IPS-20b (cell line): ENCODE measurements around the gene EYS.
"Not testable (repeated sequence)": the region's sequence is repeated elsewhere in the genome, so short reads cannot be mapped to it uniquely, and the experiment has no call there.

Experiments
- H3K27ac ChIP-seq: one replicate; pipeline ENCODE4 v1.5.1; 2013; ENCODE audit warnings: low read length
- H3K27me3 ChIP-seq: 2 replicates; pipeline ENCODE4 v1.6.1; 2013; ENCODE audit warnings: mild to moderate bottlenecking, low read length, inconsistent platforms; ENCODE audit not compliant: insufficient read depth
- H3K36me3 ChIP-seq: 2 replicates; pipeline ENCODE4 v1.6.1; 2013; ENCODE audit warnings: low read depth, mild to moderate bottlenecking, inconsistent platforms, low read length, moderate library complexity; ENCODE audit not compliant: insufficient read depth
- H3K4me1 ChIP-seq: 2 replicates; pipeline ENCODE4 v1.6.1; 2013; ENCODE audit warnings: mild to moderate bottlenecking, control low read depth, inconsistent platforms, low read length, moderate library complexity; ENCODE audit not compliant: insufficient read depth
- H3K4me3 ChIP-seq: 2 replicates; pipeline ENCODE4 v1.5.1; 2013; ENCODE audit warnings: mild to moderate bottlenecking, low read length, inconsistent platforms
- H3K9ac ChIP-seq: 2 replicates; pipeline ENCODE4 v1.6.1; 2013; ENCODE audit warnings: low read depth, mild to moderate bottlenecking, inconsistent platforms, low read length, moderate library complexity
- H3K9me3 ChIP-seq: 2 replicates; pipeline ENCODE4 v1.6.1; 2013; ENCODE audit warnings: mild to moderate bottlenecking, low read depth, low read length, inconsistent platforms; ENCODE audit not compliant: insufficient read depth

The EYS gene

GRCh38 chr6:64252256-64252655 lies 1454.8 kb downstream of the EYS start:
- no peaks in the 10 kb centered on the region for H3K9me3 ChIP-seq
- no peak overlapping the region for H3K9ac ChIP-seq

GRCh38 chr6:64250126-64250525 lies 1456.9 kb downstream of the EYS start:
- Histone ChIP-seq H3K4me1 (no peaks in the 10 kb centered on the region), H3K4me3 (no peak overlapping the region), H3K36me3 (no peaks in the 10 kb centered on the region), H3K27me3 (no peaks in the 10 kb centered on the region), H3K27ac (no peak overlapping the region), H3K9me3 (no peaks in the 10 kb centered on the region), H3K9ac (no peak overlapping the region)

More at GRCh38 chr6:64252256-64252655, 1454.8 kb downstream of the EYS start:
- no peak overlapping the region for H3K4me3 ChIP-seq
- H3K27ac ChIP-seq = no peak overlapping the region
- H3K27me3 ChIP-seq = no peaks in the 10 kb centered on the region
- no peaks in the 10 kb centered on the region for H3K36me3 ChIP-seq
- H3K4me1 ChIP-seq = no peaks in the 10 kb centered on the region

- H3K36me3 ChIP-seq = no peaks in the 10 kb centered on the region
- no peaks in the 10 kb centered on the region for H3K27me3 ChIP-seq
- H3K4me3 ChIP-seq = no peak overlapping the region
- H3K27ac ChIP-seq = no peak overlapping the region
- H3K4me1 ChIP-seq = no peaks in the 10 kb centered on the region
- no peak overlapping the region for H3K9ac ChIP-seq
- H3K9me3 ChIP-seq = no peaks in the 10 kb centered on the region
Observed at GRCh38 chr6:64249115-64249514, 1457.9 kb downstream of the EYS start.

- Histone ChIP-seq H3K27ac (no peak overlapping the region), H3K27me3 (no peaks in the 10 kb centered on the region), H3K4me3 (no peak overlapping the region), H3K4me1 (no peaks in the 10 kb centered on the region), H3K9me3 (no peaks in the 10 kb centered on the region), H3K36me3 (no peaks in the 10 kb centered on the region), H3K9ac (no peak overlapping the region)
Observed at GRCh38 chr6:64243618-64244017, 1463.4 kb downstream of the EYS start.

- not testable (repeated sequence) for H3K9me3 ChIP-seq, H3K36me3 ChIP-seq, H3K4me3 ChIP-seq, H3K9ac ChIP-seq, H3K27ac ChIP-seq, H3K27me3 ChIP-seq, H3K4me1 ChIP-seq
Observed at GRCh38 chr6:64238908-64239307, 1468.1 kb downstream of the EYS start.

GRCh38 chr6:64238071-64238470 lies 1469.0 kb downstream of the EYS start:
- Histone ChIP-seq H3K27me3 (no peaks in the 10 kb centered on the region), H3K9ac (no peak overlapping the region), H3K27ac (no peak overlapping the region), H3K4me3 (no peak overlapping the region), H3K36me3 (no peaks in the 10 kb centered on the region), H3K4me1 (no peaks in the 10 kb centered on the region), H3K9me3 (no peaks in the 10 kb centered on the region)

- H3K4me1 ChIP-seq = no peaks in the 10 kb centered on the region
- no peak overlapping the region for H3K27ac ChIP-seq
- H3K9ac ChIP-seq = no peak overlapping the region
- H3K4me3 ChIP-seq = no peak overlapping the region
- no peaks in the 10 kb centered on the region for H3K9me3 ChIP-seq
- no peaks in the 10 kb centered on the region for H3K36me3 ChIP-seq
- H3K27me3 ChIP-seq = no peaks in the 10 kb centered on the region
Observed at GRCh38 chr6:64233746-64234145, 1473.3 kb downstream of the EYS start.

GRCh38 chr6:64231928-64232327 lies 1475.1 kb downstream of the EYS start:
- H3K4me3 ChIP-seq = no peak overlapping the region
- H3K27ac ChIP-seq = no peak overlapping the region
- no peaks in the 10 kb centered on the region for H3K9me3 ChIP-seq
- no peak overlapping the region for H3K9ac ChIP-seq
- no peaks in the 10 kb centered on the region for H3K36me3 ChIP-seq
- H3K27me3 ChIP-seq = no peaks in the 10 kb centered on the region
- no peaks in the 10 kb centered on the region for H3K4me1 ChIP-seq

- no peaks in the 10 kb centered on the region for H3K4me1 ChIP-seq
- H3K27ac ChIP-seq = no peak overlapping the region
- no peak overlapping the region for H3K4me3 ChIP-seq
- H3K9me3 ChIP-seq = no peaks in the 10 kb centered on the region
- no peaks in the 10 kb centered on the region for H3K36me3 ChIP-seq
- no peaks in the 10 kb centered on the region for H3K27me3 ChIP-seq
- H3K9ac ChIP-seq = no peak overlapping the region
Observed at GRCh38 chr6:64230530-64230929, 1476.5 kb downstream of the EYS start.

GRCh38 chr6:64227863-64228262 lies 1479.2 kb downstream of the EYS start:
- Histone ChIP-seq H3K27me3 (no peaks in the 10 kb centered on the region), H3K4me1 (no peaks in the 10 kb centered on the region), H3K36me3 (no peaks in the 10 kb centered on the region), H3K27ac (no peak overlapping the region), H3K4me3 (no peak overlapping the region), H3K9me3 (no peaks in the 10 kb centered on the region), H3K9ac (no peak overlapping the region)

- H3K27ac ChIP-seq = no peak overlapping the region
- H3K36me3 ChIP-seq = no peaks in the 10 kb centered on the region
- no peak overlapping the region for H3K4me3 ChIP-seq
- H3K4me1 ChIP-seq = no peaks in the 10 kb centered on the region
- H3K9ac ChIP-seq = no peak overlapping the region
- no peaks in the 10 kb centered on the region for H3K9me3 ChIP-seq
- no peaks in the 10 kb centered on the region for H3K27me3 ChIP-seq
Observed at GRCh38 chr6:64225503-64225902, 1481.5 kb downstream of the EYS start.

- no peak overlapping the region for H3K9ac ChIP-seq
- H3K27me3 ChIP-seq = no peaks in the 10 kb centered on the region
- H3K4me3 ChIP-seq = no peak overlapping the region
Observed at GRCh38 chr6:64224819-64225218, 1482.2 kb downstream of the EYS start.

GRCh38 chr6:64221776-64222175 lies 1485.2 kb downstream of the EYS start:
- H3K27ac ChIP-seq = no peak overlapping the region
- no peak overlapping the region for H3K4me3 ChIP-seq
- H3K36me3 ChIP-seq = no peaks in the 10 kb centered on the region
- H3K9me3 ChIP-seq = no peaks in the 10 kb centered on the region
- no peaks in the 10 kb centered on the region for H3K4me1 ChIP-seq
- no peaks in the 10 kb centered on the region for H3K27me3 ChIP-seq
- H3K9ac ChIP-seq = no peak overlapping the region

More at GRCh38 chr6:64224819-64225218, 1482.2 kb downstream of the EYS start:
- no peaks in the 10 kb centered on the region for H3K36me3 ChIP-seq
- no peaks in the 10 kb centered on the region for H3K9me3 ChIP-seq
- H3K4me1 ChIP-seq = no peaks in the 10 kb centered on the region
- H3K27ac ChIP-seq = no peak overlapping the region
